HepG2 (cell line): Measurements from ENCODE around the gene PRUNE1. TPM values are rescaled to one million over a fixed set of nuclear protein-coding genes. Genes with fewer than 3 reads are reported as not detected.

Source experiments
- AGO1 ChIP-seq: fragments of 200-400 bp; formaldehyde crosslinking; IDR thresholded peaks from 2 replicates; pipeline ENCODE4 v1.6.1; 2017; ENCODE audit warnings: mild to moderate bottlenecking, low read depth, low read length, moderate library complexity; ENCODE audit not compliant: poor library complexity, severe bottlenecking
- HHEX ChIP-seq: IDR thresholded peaks from 2 replicates; pipeline ENCODE4 v1.6.1; 2016; ENCODE audit warnings: control low read depth
- HOXA3 ChIP-seq: sonication (generic); formaldehyde crosslinking; IDR thresholded peaks from 2 replicates; pipeline ENCODE4 v1.5.0; 2020; ENCODE audit warnings: missing genetic modification reagents
- KLF13 ChIP-seq: sonication (generic); formaldehyde crosslinking; IDR thresholded peaks from 2 replicates; pipeline ENCODE4 v1.4.0; 2020; ENCODE audit warnings: mild to moderate bottlenecking, missing genetic modification reagents
- NFYB ChIP-seq: sonication (generic); formaldehyde crosslinking; IDR thresholded peaks from 2 replicates; pipeline ENCODE4 v1.4.0; 2020; ENCODE audit warnings: missing genetic modification reagents
- SAP130 ChIP-seq: IDR thresholded peaks from 2 replicates; pipeline ENCODE4 v1.6.1; 2016; ENCODE audit warnings: low read depth
- THAP9 ChIP-seq: sonication (generic); formaldehyde crosslinking; IDR thresholded peaks from 2 replicates; pipeline ENCODE4; 2020; ENCODE audit warnings: missing genetic modification reagents, mild to moderate bottlenecking, borderline replicate concordance
- WIZ ChIP-seq: sonication (generic); formaldehyde crosslinking; IDR thresholded peaks from 2 replicates; pipeline ENCODE4 v1.5.1; 2020; ENCODE audit warnings: mild to moderate bottlenecking, missing genetic modification reagents
- ZNF556 ChIP-seq: sonication (generic); formaldehyde crosslinking; IDR thresholded peaks from 2 replicates; pipeline ENCODE4 v1.4.0; 2020; ENCODE audit warnings: mild to moderate bottlenecking, missing genetic modification reagents, borderline replicate concordance
- ZNF776 ChIP-seq: sonication (generic); formaldehyde crosslinking; IDR thresholded peaks from 2 replicates; pipeline ENCODE4 v1.4.0; 2020; ENCODE audit warnings: mild to moderate bottlenecking, missing genetic modification reagents
- polyA plus RNA-seq, 8 experiments: library from polyadenylated mRNA; depleted of rRNA in 3 of 8; stranded (reverse) in 7 of 8; unstranded in 1 of 8; fragments of >200 nt; fragmentation: Illumina TruSeq in 4 of 8; extraction: Trizol in 4 of 8; gene quantifications; 2 replicates each; pipeline versions ENCODE4 v1.2.1 to v1.2.3, GENCODE V29; 2011 to 2016; ENCODE audit warnings: low read depth in 4 of 8, missing spikeins in 1 of 8, mixed read lengths in 1 of 8; ENCODE audit not compliant: insufficient read depth in 1 of 8
- total RNA-seq, 5 experiments: library from RNA; depleted of rRNA; stranded (reverse); fragments of >200 nt; fragmentation: Illumina TruSeq; extraction: Trizol; gene quantifications; 2 replicates each; pipeline ENCODE4 v1.2.3, GENCODE V29; 2016; ENCODE audit warnings: low read depth in 1 of 5
- TF ChIP-seq, protein P1 (sequence below): IDR thresholded peaks from 2 replicates; pipeline ENCODE4 v1.6.1; 2016; ENCODE audit warnings: low read depth
- TF ChIP-seq, protein P2 (sequence below): sonication (generic); formaldehyde crosslinking; IDR thresholded peaks from 2 replicates; pipeline ENCODE4 v1.9.0; 2021; ENCODE audit warnings: missing genetic modification reagents, borderline replicate concordance
- TF ChIP-seq, protein P3 (sequence below): sonication (generic); formaldehyde crosslinking; IDR thresholded peaks from 2 replicates; pipeline ENCODE4 v1.4.0; 2020; ENCODE audit warnings: missing genetic modification reagents, mild to moderate bottlenecking, borderline replicate concordance
- TF ChIP-seq, protein P4 (sequence below), 2 experiments: IDR thresholded peaks; 2 replicates each; pipeline ENCODE4 v1.6.1; 2011 to 2012; ENCODE audit warnings: low read length in 2 of 2, borderline replicate concordance in 1 of 2, low read depth in 1 of 2, mild to moderate bottlenecking in 1 of 2, moderate library complexity in 1 of 2

Gene PRUNE1
- total and polyA plus RNA-seq, 2 of the 13 experiments (the other 11 are each of a cell fraction or from before 2014, with no cell fraction given), result 19.0 to 31.9 TPM

DNA sequence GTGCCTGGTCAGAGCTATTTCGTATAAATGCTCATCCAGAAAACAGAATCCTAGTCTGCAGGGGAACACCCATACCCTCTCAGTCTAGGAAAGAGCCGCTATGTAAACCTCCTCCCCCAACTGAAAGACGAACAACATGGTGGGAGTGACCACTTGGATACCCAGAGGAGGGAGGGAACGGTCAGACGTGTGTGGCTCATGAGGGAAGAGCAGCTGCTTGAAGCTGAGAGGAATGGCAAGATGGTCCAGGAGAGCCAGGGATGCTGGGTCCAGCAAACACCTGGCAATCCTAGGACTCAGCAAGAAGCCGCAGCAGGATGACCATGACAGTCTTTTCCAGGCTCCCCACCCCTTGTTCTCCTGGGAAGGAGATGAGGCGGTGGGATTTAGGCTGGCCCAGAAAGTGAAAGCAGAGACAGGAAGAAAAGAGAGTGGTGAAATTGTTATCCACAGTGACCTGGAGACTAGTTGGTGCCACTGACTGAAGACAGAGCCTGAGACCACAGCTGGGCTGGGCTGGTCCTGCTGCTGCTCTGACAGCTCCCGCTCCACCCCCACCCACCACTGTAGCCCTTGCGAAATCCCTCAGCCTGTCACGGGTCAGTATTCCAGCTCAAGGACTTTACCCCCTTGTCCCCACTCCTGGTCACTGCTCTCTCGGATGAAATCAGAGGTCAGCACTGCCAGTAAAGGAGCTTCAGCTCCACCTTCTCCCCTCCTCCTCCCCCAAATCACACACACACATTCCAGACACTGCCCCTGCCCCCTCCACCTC lies 37.3 kb upstream of the PRUNE1 start (continued):
- no peak for TF ChIP-seq AGO1
- no peak for TF ChIP-seq KLF13 (CRISPR knock-in tag)
- TF ChIP-seq, protein P1, sequence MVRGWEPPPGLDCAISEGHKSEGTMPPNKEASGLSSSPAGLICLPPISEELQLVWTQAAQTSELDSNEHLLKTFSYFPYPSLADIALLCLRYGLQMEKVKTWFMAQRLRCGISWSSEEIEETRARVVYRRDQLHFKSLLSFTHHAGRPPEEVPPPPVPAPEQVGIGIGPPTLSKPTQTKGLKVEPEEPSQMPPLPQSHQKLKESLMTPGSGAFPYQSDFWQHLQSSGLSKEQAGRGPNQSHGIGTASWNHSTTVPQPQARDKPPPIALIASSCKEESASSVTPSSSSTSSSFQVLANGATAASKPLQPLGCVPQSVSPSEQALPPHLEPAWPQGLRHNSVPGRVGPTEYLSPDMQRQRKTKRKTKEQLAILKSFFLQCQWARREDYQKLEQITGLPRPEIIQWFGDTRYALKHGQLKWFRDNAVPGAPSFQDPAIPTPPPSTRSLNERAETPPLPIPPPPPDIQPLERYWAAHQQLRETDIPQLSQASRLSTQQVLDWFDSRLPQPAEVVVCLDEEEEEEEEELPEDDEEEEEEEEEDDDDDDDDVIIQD, result peak; percentile 45; the same call in 1 of the 2 replicates
- peak; percentile 14; the same call in 1 of the 2 replicates for TF ChIP-seq HHEX
- TF ChIP-seq, protein P2, sequence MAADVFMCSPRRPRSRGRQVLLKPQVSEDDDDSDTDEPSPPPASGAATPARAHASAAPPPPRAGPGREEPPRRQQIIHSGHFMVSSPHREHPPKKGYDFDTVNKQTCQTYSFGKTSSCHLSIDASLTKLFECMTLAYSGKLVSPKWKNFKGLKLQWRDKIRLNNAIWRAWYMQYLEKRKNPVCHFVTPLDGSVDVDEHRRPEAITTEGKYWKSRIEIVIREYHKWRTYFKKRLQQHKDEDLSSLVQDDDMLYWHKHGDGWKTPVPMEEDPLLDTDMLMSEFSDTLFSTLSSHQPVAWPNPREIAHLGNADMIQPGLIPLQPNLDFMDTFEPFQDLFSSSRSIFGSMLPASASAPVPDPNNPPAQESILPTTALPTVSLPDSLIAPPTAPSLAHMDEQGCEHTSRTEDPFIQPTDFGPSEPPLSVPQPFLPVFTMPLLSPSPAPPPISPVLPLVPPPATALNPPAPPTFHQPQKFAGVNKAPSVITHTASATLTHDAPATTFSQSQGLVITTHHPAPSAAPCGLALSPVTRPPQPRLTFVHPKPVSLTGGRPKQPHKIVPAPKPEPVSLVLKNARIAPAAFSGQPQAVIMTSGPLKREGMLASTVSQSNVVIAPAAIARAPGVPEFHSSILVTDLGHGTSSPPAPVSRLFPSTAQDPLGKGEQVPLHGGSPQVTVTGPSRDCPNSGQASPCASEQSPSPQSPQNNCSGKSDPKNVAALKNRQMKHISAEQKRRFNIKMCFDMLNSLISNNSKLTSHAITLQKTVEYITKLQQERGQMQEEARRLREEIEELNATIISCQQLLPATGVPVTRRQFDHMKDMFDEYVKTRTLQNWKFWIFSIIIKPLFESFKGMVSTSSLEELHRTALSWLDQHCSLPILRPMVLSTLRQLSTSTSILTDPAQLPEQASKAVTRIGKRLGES (CRISPR knock-in tag), result no peak
- TF ChIP-seq SAP130 (CRISPR knock-in tag), result peak; percentile 96
- TF ChIP-seq, protein P3, sequence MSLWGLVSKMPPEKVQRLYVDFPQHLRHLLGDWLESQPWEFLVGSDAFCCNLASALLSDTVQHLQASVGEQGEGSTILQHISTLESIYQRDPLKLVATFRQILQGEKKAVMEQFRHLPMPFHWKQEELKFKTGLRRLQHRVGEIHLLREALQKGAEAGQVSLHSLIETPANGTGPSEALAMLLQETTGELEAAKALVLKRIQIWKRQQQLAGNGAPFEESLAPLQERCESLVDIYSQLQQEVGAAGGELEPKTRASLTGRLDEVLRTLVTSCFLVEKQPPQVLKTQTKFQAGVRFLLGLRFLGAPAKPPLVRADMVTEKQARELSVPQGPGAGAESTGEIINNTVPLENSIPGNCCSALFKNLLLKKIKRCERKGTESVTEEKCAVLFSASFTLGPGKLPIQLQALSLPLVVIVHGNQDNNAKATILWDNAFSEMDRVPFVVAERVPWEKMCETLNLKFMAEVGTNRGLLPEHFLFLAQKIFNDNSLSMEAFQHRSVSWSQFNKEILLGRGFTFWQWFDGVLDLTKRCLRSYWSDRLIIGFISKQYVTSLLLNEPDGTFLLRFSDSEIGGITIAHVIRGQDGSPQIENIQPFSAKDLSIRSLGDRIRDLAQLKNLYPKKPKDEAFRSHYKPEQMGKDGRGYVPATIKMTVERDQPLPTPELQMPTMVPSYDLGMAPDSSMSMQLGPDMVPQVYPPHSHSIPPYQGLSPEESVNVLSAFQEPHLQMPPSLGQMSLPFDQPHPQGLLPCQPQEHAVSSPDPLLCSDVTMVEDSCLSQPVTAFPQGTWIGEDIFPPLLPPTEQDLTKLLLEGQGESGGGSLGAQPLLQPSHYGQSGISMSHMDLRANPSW (CRISPR knock-in tag), result peak; percentile 95
- TF ChIP-seq, protein P4, sequence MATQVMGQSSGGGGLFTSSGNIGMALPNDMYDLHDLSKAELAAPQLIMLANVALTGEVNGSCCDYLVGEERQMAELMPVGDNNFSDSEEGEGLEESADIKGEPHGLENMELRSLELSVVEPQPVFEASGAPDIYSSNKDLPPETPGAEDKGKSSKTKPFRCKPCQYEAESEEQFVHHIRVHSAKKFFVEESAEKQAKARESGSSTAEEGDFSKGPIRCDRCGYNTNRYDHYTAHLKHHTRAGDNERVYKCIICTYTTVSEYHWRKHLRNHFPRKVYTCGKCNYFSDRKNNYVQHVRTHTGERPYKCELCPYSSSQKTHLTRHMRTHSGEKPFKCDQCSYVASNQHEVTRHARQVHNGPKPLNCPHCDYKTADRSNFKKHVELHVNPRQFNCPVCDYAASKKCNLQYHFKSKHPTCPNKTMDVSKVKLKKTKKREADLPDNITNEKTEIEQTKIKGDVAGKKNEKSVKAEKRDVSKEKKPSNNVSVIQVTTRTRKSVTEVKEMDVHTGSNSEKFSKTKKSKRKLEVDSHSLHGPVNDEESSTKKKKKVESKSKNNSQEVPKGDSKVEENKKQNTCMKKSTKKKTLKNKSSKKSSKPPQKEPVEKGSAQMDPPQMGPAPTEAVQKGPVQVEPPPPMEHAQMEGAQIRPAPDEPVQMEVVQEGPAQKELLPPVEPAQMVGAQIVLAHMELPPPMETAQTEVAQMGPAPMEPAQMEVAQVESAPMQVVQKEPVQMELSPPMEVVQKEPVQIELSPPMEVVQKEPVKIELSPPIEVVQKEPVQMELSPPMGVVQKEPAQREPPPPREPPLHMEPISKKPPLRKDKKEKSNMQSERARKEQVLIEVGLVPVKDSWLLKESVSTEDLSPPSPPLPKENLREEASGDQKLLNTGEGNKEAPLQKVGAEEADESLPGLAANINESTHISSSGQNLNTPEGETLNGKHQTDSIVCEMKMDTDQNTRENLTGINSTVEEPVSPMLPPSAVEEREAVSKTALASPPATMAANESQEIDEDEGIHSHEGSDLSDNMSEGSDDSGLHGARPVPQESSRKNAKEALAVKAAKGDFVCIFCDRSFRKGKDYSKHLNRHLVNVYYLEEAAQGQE (IDR thresholded peaks at IDR 0.05; ENCODE audit: borderline replicate concordance in 1 of 2, low read depth in 1 of 2, low read length in 2 of 2), result peak in 1 of 2 experiments; percentile 57; a peak in 1 of 4 replicates
- no peak for TF ChIP-seq WIZ (CRISPR knock-in tag)
- no peak for TF ChIP-seq ZNF776 (CRISPR knock-in tag)
- no peak for TF ChIP-seq NFYB (CRISPR knock-in tag)
- no peak; the same call in 1 of the 2 replicates for TF ChIP-seq ZNF556 (CRISPR knock-in tag)
- peak; percentile 81 for TF ChIP-seq HOXA3 (CRISPR knock-in tag)
- peak; percentile 68; the same call in 1 of the 2 replicates for TF ChIP-seq THAP9
